ES-I3 (cell line): ENCODE results near the gene RPL22L1.
"Not testable (repeated sequence)": the region's sequence is repeated elsewhere in the genome, so short reads cannot be mapped to it uniquely, and the experiment has no call there.

Experiments
- H3K36me3 ChIP-seq: 2 replicates; pipeline ENCODE4 v1.6.1; 2013; ENCODE audit warnings: mild to moderate bottlenecking, low read length, control low read depth, moderate library complexity; ENCODE audit not compliant: insufficient read depth
- H3K4me1 ChIP-seq: 2 replicates; pipeline ENCODE4 v1.6.1; 2013; ENCODE audit warnings: mild to moderate bottlenecking, control low read depth, low read length; ENCODE audit not compliant: insufficient read depth
- H3K9ac ChIP-seq: 2 replicates; pipeline ENCODE4 v1.6.1; 2013; ENCODE audit warnings: low read depth, mild to moderate bottlenecking, low read length, moderate library complexity
- H3K9me3 ChIP-seq: 2 replicates; pipeline ENCODE4 v1.6.1; 2013; ENCODE audit warnings: mild to moderate bottlenecking, low read length, moderate library complexity; ENCODE audit not compliant: control insufficient read depth, insufficient read depth

RPL22L1 gene

GRCh38 chr3:170829546-170830272 lies 40.3 kb downstream of the RPL22L1 start:
- no peak overlapping the region for H3K9ac ChIP-seq
- no peaks in the 10 kb centered on the region for H3K36me3 ChIP-seq
- peaks cover under 1% of the 10 kb centered on the region for H3K9me3 ChIP-seq
- peaks cover 45% of the 10 kb centered on the region for H3K4me1 ChIP-seq

GRCh38 chr3:170826047-170826446 lies 43.9 kb downstream of the RPL22L1 start:
- Histone ChIP-seq H3K4me1 (peaks cover 31% of the 10 kb centered on the region), H3K9me3 (peaks cover 5% of the 10 kb centered on the region), H3K9ac (no peak overlapping the region), H3K36me3 (no peaks in the 10 kb centered on the region)

- H3K36me3 ChIP-seq, H3K9me3 ChIP-seq, H3K9ac ChIP-seq: not testable (repeated sequence)
- peaks cover 15% of the 10 kb centered on the region for H3K4me1 ChIP-seq
These were observed 46.4 kb downstream of the RPL22L1 start for GRCh38 chr3:170823562-170823961.

- H3K36me3 ChIP-seq, H3K9me3 ChIP-seq, H3K9ac ChIP-seq: not testable (repeated sequence)
- H3K4me1 ChIP-seq, result peaks cover 31% of the 10 kb centered on the region
These were observed 51.7 kb downstream of the RPL22L1 start for GRCh38 chr3:170818325-170818724.

GRCh38 chr3:170817471-170817870 lies 52.5 kb downstream of the RPL22L1 start:
- H3K9me3 ChIP-seq, H3K36me3 ChIP-seq, H3K9ac ChIP-seq: not testable (repeated sequence)
- peaks cover 40% of the 10 kb centered on the region for H3K4me1 ChIP-seq

- Histone ChIP-seq H3K36me3 (no peaks in the 10 kb centered on the region), H3K9ac (no peak overlapping the region), H3K9me3 (no peaks in the 10 kb centered on the region), H3K4me1 (peaks cover 44% of the 10 kb centered on the region)
These were observed 53.2 kb downstream of the RPL22L1 start for GRCh38 chr3:170816841-170817240.

- Histone ChIP-seq H3K36me3 (no peaks in the 10 kb centered on the region), H3K4me1 (peaks cover 49% of the 10 kb centered on the region), H3K9me3 (no peaks in the 10 kb centered on the region), H3K9ac (no peak overlapping the region)
These were observed 53.7 kb downstream of the RPL22L1 start for GRCh38 chr3:170816341-170816740.

- H3K36me3 ChIP-seq, result no peaks in the 10 kb centered on the region
- no peak overlapping the region for H3K9ac ChIP-seq
- no peaks in the 10 kb centered on the region for H3K9me3 ChIP-seq
- peaks cover 51% of the 10 kb centered on the region for H3K4me1 ChIP-seq
These were observed 54.1 kb downstream of the RPL22L1 start for GRCh38 chr3:170815936-170816335.

GRCh38 chr3:170815340-170815739 lies 54.7 kb downstream of the RPL22L1 start:
- Histone ChIP-seq H3K9me3 (no peaks in the 10 kb centered on the region), H3K9ac (no peak overlapping the region), H3K36me3 (no peaks in the 10 kb centered on the region), H3K4me1 (peaks cover 51% of the 10 kb centered on the region)
